ENCODE results near the gene TRAF1.
A peak's percentile ranks its signal among the peaks of the same experiment; 100 is the strongest.

TRAF1 gene

DNA sequence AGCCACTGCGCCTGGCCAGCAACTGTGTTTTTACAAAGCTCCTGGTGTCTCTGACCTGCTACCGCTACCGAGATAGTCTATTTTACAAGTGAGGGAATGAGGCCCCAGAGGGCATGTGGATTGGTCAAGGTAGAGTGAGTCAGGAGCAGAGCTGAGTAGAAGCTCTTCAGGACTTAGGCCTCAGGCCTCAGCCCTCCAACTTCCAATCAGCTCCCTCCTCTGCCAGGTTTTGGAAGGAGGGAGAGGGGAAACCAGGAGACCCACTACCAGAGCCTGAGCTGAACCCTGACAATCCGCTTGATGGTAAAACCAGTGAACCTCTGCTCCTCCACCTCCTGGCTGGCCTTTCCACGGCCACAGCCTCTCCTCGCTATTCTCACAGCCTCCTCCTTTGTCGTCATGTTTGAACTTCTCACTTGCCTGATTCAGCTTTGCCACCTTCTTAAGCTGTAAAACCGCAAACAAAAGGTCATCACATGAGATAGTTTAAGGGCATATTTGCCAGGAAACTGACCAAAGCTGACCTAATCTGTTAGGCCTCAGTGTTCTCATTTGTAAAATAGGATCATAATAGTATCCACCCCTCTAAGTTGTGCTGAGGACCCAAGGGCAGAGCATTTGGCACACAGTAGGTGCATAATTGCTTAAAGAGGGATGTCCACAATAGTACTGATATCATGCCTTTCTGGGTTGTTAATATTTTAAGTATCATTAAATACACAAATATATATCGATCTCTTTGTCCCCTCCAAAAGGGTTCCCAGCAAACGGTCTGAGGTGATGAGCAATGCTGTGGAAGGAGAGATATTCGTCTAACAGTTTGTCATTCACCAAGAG is 1.7 kb downstream of the TRAF1 start:
- DNase-seq (ENCODE audit: low spot score) = no peak

DNA sequence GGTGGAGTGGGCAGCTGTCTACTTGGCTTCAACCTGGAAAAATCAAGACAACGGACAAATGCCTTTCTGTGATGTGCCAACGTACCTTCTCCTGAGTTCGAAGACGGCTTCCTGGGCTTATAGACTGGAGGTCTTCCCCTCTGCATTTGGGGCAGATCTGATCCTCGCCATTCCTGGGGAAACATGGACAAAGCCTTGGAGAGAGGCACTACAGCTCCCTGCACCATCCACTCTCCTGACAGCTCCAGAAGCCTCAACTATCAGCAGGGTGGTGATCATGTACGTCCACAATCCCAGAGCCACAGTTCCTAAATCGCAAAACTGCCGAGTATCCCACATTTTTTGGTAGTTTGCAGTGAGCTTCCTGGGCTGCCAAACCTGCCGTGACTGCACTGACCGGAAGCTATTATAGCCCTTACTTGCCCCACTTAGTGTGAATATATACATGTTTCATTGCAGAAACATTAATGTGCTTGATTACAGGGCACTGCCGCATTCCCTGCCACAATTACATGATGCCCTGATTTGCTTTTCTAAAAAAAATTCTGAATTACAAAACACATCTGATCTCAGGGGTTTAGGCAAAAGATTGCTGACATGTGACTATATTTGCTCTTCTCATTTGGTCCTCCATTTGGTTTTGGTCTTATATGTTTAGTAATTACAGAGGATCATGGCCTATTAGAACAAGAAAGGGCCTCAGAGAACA is 2.8 kb downstream of the TRAF1 start:
- DNase-seq (ENCODE audit: low spot score) = no peak

DNA sequence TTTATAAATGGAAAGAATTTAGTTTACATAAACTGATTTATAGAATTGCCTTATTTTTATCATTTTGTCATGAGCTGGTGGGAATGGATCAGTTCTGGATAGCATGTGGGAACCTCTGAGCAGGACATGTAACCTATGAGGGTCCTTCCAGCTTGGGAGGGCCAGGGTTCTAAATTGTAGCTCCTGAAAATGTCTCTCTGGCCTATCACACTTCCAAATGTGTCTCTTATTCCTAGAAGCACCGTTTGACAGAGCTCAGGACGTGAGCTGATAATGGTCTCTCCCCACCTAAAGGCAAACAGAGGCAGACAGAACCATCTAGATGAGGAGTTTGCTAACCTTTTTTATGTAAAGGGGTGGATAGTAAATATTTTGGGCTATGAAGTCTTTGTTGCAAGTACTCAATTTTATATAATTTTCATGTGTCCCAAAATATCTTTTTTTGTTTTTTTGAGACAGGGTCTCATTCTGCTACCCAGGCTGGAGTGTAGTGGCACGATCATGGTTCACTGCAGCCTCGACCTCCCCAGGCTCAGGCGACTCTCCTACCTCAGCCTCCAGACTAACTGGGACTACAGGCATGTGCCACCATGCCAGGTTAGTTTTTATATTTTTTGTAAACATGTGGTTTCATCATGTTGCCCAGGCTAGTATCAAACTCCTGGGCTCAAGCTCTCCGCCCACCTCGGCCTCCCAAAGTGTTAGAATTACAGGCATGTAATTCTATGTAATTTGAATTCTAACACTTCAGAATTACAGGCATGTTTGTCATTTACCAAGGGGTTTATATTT is 4.0 kb downstream of the TRAF1 start:
- DNase-seq (ENCODE audit: low spot score) = no peak

DNA sequence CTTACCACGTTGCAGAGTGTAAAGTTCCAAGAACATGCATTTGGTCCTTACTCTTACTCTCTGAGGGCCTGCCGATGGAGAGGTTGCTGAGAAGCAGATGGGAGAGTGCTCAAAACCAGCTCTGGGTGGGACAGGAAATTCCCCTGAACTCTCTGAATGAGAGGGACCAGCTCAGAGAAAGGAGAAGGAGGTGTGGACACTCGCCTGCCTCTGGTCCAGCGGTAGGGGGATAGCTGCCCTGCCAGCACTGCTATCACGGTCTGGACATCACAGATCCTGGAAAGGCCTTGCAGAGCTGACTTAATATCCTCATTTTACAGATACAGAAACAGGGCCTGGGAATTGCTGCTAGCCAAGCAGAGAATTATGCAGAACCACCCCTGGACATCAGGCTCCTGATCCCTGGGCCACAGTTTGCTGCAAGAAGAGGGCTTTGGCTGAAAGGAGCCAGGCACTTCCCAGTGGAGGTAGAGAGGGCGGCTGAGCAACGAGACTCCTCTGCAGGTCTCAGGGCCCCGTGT is 4.9 kb downstream of the TRAF1 start:
- DNase-seq (ENCODE audit: low spot score) = no peak

DNA sequence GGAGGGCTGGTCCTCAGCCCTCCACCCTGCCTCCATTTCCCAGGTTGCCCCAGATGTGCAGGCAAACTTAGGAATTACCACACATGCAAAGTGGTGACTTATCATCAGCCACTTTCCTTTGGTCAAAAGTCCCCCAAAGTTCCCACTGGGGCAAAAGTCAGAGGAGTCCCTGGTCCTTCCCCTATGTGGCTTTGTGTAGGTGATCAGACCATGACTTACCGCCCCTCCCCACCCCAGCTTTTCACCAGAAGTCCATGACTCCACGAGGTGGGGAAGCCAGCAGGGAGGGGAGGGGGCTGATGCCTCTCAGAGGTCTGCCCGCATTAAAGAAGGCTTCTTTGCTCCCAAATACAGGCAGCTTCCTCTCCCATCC is 5.8 kb downstream of the TRAF1 start:
- no peak for DNase-seq (ENCODE audit: low spot score)

DNA sequence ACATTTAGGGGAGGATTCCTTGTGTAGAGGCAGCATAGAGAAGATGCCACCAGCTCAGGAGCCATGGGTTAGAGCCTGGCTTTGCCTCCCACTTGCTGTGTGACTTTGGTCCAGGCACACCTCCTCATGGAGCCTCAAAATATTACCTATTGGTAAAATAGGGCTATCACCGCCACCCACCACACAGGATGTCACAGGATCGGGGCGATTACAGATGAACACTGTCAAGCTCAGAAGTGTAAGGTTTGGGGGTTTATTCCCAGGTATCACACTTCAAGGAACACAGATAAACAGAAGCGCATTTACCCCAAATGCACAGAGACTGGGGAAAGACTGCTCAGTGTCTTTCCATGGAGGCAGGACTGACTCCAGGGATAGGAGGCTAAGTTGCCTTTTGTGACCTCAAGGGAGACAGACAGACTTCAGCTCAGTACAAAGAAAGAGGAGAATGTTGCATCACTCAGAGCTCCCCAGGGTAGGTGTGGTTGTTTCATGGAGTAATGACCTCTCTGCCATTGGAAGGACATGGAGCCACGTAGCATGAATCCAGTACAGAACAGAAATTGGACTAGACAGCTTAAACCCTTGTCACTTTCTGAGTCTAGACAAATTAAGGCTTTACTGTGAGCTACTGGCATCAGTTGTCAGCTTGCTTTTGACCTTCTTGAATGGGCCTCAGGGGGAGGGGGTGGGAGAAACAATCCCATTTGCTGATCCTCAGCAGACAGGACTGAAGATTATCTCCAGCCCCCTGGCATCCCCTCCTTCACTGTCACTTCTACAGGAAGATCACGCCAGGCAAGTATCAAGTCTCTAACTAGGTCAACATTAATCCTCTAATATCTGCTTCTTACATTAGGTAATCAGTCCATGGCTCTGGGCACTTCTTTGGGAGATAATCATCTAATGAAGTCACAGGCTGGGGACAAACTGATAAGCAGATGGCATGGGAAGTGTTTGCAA is 6.5 kb downstream of the TRAF1 start:
- no peak for DNase-seq (ENCODE audit: low spot score)

DNA sequence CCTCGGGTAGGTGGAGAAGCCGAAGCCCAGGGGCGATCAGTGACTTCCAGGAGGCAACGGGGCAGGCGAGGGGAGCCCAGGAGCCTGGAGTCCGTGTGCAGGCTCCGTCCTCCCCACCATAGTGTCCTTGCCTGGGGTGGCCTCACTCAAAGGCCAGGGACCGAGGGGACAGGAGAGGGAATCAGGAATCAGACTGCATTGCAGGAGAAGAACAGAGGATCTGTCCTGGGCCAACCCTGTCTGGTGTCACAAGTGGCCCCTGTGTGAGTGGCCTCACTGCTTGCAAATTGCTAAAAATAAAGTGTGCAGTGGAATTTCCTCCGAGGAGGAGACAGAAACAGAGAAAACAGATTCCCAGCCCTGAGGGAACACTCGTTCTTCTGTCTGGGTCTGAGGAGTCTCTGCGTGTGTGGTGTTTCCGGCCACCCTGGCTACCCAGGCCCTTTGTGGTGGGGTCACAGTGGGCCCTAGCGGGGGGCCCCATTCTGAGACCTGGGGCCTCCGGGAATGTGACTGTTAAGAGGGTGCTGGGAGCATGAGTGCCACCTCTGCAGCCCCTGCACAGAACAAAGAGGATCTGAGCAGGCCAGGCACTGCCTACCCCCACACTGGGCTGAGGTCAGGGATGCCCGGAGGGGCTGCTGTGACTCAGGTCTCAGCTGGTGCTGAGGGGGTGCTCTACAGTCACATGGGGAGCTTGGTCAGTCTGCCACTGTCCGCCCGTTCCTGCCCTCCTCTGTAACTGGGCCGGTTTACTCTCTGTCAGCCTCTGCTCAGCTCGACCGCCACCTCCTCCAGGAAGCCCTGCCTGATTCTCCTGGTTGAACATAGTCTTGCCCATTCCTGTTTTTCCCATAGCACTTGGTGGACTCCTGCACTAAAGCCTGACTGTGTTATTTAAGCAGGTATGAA is 7.4 kb downstream of the TRAF1 start:
- DNase-seq (ENCODE audit: low spot score) = peak; percentile 68

DNA sequence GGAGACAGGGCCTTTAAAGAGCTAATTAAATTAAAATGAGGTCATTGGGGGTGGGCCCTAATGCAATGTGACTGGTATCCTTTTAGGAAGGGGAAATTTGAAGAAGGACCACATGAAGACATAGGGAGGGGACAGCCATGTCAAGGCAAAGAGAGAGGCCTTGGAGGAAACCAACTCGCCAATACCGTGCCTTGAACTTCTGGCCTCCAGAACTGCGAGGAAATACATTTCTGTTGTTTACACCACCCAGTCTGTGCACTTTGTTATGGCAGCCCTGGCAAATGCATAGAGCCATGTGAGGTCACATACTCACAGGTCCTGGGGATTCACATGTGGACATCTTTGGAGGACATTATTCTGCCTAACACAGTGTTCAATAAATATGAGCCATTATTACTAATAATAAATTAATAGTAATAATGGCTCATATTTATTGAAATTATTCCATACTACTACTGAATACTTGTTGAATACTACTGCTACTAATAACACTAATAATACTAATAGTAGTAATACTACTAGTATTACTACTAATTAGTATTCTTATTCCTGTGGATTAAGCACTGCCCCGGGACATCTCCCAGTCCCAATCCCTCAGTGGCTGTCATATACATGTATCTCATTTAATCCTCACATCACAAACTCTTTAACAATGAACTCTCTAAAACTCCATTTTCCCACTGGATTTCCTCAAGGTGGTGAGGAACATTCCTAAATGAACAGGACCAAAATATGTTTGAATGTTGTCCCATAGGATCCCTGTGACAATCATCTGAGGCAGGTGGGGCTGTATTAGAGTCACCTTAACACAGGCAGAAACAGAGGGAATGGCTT is 8.4 kb downstream of the TRAF1 start:
- no peak for DNase-seq (ENCODE audit: low spot score)

DNA sequence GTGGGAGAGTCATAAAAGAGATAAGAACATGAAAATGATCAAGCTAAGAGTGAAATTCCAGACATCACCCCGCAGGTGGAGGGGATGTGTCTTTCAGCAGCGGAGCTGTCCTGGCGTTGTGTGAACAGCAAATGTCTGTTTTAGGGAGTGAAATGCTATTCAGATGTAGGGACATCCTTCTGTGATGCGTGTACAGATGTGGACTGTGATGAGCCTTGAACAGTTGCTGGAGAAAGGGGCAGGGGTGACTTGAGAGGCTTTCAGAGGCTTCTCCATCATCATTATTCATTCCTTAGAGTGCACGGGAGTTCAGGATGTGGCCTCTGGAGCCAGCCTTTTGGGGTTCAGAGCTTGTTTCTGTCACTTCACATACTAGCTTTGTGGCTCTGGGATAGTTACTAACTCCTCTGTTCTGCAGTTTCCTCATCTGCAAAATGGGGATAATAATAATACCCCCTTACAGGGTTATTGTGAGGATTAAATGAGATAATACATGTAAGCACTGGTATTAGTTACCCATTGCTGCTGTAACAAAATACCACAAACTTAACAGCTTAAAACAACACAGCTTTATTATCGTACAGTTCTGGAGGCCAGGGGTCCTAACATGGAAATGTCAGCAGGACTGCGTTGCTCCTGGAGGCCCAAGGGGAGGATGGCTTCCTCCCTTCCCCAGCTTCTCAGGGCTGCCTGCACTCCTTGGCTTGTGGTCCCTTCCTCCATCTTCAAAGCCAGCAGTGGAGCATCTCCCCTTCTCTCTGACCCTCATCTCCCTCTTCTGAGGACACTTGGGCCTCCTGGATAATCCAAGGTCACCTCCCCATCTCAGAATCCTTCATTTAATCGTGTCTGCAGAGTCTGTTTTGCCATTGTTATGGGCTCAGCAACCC is 9.4 kb downstream of the TRAF1 start:
- DNase-seq (ENCODE audit: low spot score) = no peak

DNA sequence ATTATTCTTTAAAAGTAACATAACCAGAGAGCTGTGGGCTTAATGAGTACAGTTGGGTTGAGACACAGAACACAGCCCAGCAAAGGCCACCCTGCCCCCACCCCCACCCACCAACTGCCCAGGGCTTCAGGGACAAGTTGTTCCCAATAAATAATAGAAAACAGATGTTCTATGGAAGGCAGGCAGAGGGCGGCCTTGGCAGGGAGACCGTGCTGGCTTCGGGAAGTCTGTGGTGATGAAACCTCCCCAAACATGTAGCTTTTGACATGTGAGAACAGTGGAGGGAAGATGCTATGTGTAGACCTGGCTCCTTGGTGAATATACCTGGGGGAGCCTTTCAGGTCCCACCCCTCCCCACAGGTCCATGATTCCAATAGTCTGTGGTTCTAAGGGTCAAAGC is 10.0 kb downstream of the TRAF1 start:
- no peak for DNase-seq (ENCODE audit: low spot score)

DNA sequence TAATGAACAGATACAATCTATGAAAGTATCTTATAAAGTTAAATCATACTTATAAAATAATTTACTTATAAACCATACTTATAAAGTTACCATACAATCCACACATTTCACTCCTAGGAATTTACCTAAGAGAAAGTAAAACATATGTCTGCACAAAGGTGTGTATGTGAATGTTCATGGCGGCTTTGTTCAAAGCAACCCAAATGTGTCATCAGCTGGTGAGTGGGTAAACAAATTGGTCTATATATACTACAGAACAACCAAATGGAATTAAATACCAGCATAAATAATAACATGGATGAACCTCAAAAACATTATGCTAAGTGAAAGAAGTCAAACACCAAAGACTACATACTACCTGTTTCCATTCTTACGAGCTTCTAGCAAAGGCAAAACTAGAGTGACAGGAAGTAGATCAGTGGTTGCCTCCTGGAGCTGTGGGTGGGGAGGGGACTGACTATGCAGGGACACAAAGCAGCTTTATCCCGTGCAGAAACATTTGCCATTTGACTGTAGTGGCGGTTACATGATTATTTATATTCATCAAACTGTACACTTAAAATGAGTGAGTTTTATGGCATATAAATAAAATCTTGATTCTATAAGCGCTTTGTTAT is 10.6 kb downstream of the TRAF1 start:
- no peak for DNase-seq (ENCODE audit: low spot score)

DNA sequence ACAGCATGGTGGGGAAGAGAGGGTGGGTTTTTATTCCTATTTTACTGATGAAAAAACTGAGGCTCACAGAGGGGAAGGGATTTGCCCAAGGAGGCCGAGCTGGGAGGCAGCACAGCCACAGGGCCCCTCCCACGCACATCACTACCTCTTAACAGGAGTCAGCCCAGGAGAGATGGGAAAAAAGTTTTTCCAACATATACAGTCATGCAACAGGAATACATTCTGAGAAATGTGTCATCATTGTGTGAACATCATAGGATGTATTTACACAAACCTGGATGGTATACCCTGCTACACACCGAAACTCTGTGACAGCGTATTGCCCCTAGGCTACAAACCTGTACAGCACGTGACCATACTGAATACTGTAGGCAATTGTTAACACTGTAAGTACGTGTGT is 11.6 kb downstream of the TRAF1 start:
- DNase-seq (ENCODE audit: low spot score) = no peak

DNA sequence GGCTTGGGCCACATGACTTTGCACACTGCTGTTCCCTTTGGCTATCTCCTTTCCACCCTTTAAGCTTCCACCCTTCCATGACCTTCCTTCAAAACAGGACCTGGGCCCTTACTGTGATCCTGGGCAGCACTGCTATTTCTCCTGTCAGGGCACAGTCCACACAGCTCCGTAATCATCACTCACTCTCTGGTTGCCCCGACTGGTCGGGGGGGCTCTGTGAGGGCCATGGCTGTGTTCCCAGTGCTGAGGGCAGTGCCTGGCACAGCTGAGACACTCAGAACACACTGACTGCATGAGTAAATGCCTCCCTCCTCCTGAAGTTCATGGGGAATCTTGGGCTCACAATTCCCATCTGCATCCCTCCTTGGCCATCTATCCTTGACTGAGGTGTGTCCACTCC is 12.2 kb downstream of the TRAF1 start:
- DNase-seq (ENCODE audit: low spot score) = no peak

DNA sequence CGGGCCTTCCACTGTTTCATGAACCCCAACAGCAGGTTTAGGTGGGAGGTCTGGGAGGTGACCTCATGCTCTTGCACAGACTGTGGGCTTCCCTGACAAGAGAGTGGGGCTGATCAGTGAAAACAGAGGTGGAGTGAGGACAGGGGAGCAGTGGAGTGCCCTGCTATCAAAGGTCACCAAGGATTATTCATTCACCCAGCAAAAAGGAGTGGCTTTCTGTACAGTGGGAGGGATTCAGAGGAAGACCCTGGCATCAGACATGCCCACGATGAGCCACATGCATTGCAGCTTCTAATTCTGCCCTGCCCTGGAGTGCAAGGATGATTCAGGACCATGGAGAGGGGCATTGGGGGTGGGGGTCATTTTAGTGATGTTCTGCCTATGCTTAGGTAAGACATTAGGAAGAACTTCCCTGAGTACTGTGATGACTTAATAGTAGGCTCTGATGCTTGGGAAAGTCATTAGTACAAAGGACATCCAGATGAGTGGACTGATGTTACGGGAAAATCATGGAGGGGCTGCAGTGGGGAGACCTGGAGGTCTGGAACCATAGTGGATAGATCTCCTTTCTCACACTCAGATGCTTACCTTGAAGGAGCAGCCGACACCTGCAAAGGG is 12.8 kb downstream of the TRAF1 start:
- no peak for DNase-seq (ENCODE audit: low spot score)

DNA sequence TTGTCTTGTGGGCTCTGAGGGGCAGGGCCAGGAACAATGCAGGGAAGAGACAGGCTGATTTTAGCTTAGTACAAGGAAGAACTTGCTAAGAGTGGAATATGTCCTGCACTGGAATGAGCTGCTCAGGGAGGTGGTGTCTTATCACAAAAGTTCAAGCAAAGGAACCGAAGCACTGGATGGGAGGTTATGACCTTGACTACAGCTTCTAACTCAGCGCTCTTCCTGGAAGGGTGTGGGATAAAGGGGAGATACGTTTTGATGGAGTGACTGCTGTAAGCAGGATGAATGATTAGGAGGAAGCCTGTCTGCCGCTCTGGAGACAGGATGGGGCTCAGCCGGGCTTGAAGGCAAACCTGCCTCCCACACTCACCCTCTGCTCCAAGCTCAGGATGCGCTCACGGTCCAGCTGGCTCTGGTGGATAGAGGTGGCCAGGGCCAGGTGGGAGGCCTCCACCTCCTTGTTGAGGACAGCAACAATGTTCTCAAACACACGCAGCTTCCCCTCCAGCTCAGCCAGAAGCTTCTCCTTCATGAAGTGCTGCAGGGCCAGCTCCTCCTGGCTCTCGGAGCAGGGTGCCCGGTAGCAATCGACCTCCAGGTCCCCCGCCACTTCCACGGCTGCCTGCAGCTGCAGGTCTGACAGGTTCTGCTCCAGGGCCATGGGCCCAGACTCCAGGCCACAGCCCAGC is 13.5 kb downstream of the TRAF1 start:
- DNase-seq (ENCODE audit: low spot score) = no peak

DNA sequence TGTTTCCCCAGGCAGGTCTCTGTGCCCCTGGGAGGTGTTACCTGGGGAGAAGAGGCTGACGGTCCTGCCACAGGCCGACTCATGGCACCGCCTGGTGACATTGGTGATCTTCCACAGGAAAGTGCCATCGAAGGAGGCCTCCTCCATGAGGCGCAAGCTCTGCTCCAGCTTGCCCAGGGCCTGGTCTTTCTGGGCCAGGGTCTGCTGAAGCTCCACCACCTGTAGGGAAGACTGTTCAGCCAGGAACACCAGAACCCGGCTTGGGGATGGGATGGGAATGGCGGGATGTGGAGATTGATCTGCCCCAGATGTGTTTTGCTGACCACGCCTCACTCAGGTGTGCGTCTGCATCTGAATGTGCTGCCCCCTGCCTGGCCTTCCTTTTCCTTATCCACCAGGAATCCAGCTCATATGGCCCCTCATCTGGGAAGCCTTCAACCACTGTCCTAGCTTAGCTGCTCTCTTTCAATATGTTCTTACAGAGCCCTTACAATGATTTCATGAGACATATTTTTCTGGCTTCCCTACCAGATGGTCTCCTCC is 15.2 kb downstream of the TRAF1 start:
- no peak for DNase-seq (ENCODE audit: low spot score)

DNA sequence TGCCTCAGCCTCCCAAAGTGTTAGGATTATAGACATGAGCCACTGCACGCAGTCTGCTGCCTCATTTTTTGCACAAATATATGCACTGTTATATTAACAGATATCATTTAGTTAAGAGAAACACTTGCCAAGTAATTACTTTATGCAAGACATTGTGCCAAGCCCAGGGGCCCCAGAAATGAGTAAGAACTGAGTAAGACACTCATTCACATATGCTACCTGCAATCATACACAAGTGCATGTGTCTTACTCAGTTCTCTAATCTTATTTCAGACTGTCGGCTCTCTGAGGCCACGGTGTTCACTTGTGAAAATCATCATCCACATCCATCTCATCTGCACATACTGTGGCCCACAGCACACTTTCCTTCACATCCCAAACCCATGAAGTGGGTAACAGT is 16.0 kb downstream of the TRAF1 start:
- DNase-seq (ENCODE audit: low spot score) = no peak

Measured in COLO829 (cell line).